ENCODE measurements around the gene FBN2. TPM values are rescaled to one million over a fixed set of nuclear protein-coding genes. Genes with fewer than 3 reads are reported as not detected.

The FBN2 gene
- polyA plus RNA-seq, 1 experiment = 157 TPM

- Histone ChIP-seq H3K27me3 (ENCODE audit: control insufficient read depth, insufficient read depth, low read length) (peaks cover 3% of the 10 kb centered on the region; the same call in 1 of the 2 replicates), H3K36me3 (ENCODE audit: control insufficient read depth, insufficient read depth, low read length) (no peaks in the 10 kb centered on the region), H3K4me3 (ENCODE audit: low read depth, low read length) (no peak overlapping the region)
- ChIA-PET CTCF (interaction anchor here (0.6 to 1.2 kb wide), 2 partner anchors 12 to 116 kb away, joined by 3 read pairs; no protein-coding TSS in a partner anchor), POLR2A (no interaction called here)
- no peak for DNase-seq (ENCODE audit: low read depth)
- TF ChIP-seq CTCF (IDR thresholded peaks at IDR 0.05; ENCODE audit: insufficient read depth, low read depth, low read length) = no peak
These were observed 313.7 kb downstream of the FBN2 start for GRCh38 chr5:128224336-128224735.

GRCh38 chr5:128220841-128221240, 317.2 kb downstream of the FBN2 start:
- no peak for TF ChIP-seq CTCF (IDR thresholded peaks at IDR 0.05; ENCODE audit: insufficient read depth, low read depth, low read length)
- Histone ChIP-seq H3K36me3 (ENCODE audit: control insufficient read depth, insufficient read depth, low read length) (no peaks in the 10 kb centered on the region), H3K4me3 (ENCODE audit: low read depth, low read length) (no peak overlapping the region), H3K27me3 (ENCODE audit: control insufficient read depth, insufficient read depth, low read length) (peaks cover 3% of the 10 kb centered on the region; the same call in 1 of the 2 replicates)
- CTCF ChIA-PET = no interaction called here
- POLR2A ChIA-PET = no interaction called here
- DNase-seq (ENCODE audit: low read depth) = no peak

DNA sequence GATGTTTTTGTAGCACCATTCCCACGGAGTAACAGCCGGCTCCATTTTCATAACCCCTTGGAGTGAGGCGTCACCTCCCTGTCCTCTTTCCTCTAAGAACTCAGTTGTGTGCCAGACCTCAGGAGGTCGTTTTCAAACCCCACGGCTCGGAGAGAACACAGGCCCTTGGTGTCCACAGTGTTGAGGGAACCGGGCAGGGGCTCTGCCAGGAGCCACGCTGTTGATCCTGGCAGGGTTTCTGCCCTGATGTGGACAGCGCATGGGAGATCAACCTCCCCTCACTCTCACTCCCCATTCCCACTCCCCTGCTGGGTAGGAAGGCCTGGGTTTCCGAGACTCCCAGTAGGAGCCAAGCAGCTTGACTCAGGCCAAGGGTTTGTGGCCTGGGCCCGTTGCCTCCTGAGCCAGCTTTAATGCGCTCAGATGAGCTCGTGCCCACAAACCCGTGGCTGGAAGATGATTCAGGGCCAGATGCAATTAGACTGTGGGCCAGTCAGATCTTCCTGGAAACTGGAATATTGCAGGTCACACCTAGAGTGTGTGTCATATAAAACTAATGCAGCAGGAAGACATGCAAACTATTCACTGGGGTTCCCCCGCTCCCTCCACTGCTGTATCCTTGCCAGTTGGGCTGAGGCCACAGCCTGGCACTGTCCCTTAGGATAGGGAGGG, 321.0 kb downstream of the FBN2 start:
- H3K4me3 ChIP-seq (ENCODE audit: low read depth, low read length) = no peak overlapping the region
- no peaks in the 10 kb centered on the region for H3K27me3 ChIP-seq (ENCODE audit: control insufficient read depth, insufficient read depth, low read length)
- TF ChIP-seq CTCF (IDR thresholded peaks at IDR 0.05; ENCODE audit: insufficient read depth, low read depth, low read length) = no peak
- DNase-seq (ENCODE audit: low read depth) = peak; percentile 29
- CTCF ChIA-PET = interaction anchor here (0.9 kb wide), 1 partner anchor 265 kb away, joined by 3 read pairs; no protein-coding TSS in a partner anchor
- no peaks in the 10 kb centered on the region for H3K36me3 ChIP-seq (ENCODE audit: control insufficient read depth, insufficient read depth, low read length)
- POLR2A ChIA-PET = no interaction called here

DNA sequence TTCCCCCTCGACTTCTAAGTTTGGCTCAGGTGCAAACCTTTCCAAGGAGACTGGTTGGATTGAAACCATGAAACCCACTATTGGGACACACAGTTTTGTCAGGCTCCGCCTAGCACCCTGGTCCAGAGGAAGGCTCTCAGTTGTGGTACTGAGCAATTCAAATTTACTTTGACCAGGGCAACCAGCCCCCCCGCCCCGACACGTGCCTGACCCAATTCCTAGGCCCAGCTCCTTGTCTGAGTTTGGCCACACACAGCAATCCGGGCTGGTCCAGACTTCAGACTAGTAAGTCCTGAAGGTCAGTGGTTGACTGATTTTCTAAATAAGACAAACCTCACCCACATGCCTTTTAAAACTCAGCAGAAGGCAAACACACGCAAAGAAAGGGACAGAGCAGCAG, 321.8 kb downstream of the FBN2 start:
- H3K27me3 ChIP-seq (ENCODE audit: control insufficient read depth, insufficient read depth, low read length) = no peaks in the 10 kb centered on the region
- CTCF ChIA-PET = no interaction called here
- DNase-seq (ENCODE audit: low read depth) = no peak
- POLR2A ChIA-PET = no interaction called here
- no peak overlapping the region for H3K4me3 ChIP-seq (ENCODE audit: low read depth, low read length)
- no peak for TF ChIP-seq CTCF (IDR thresholded peaks at IDR 0.05; ENCODE audit: insufficient read depth, low read depth, low read length)
- no peaks in the 10 kb centered on the region for H3K36me3 ChIP-seq (ENCODE audit: control insufficient read depth, insufficient read depth, low read length)

GRCh38 chr5:128213833-128214232, 324.2 kb downstream of the FBN2 start:
- H3K36me3 ChIP-seq (ENCODE audit: control insufficient read depth, insufficient read depth, low read length) = no peaks in the 10 kb centered on the region
- DNase-seq (ENCODE audit: low read depth) = no peak
- no peak overlapping the region for H3K4me3 ChIP-seq (ENCODE audit: low read depth, low read length)
- ChIA-PET POLR2A (no interaction called here), CTCF (interaction anchor here (0.8 to 1.9 kb wide), 7 partner anchors 11 to 632 kb away, joined by 3 to 8 read pairs (median 3); no protein-coding TSS in a partner anchor)
- TF ChIP-seq CTCF (IDR thresholded peaks at IDR 0.05; ENCODE audit: insufficient read depth, low read depth, low read length) = no peak
- no peaks in the 10 kb centered on the region for H3K27me3 ChIP-seq (ENCODE audit: control insufficient read depth, insufficient read depth, low read length)
